GM12865 (cell line): ENCODE data around the gene NAPA.

Experiments used
- DNase-seq: peaks from one replicate; pipeline ENCODE4 v3.0.0; 2010; ENCODE audit warnings: low read depth
- H3K4me3 ChIP-seq: 2 replicates; pipeline ENCODE4 v1.5.1; 2011; ENCODE audit warnings: mild to moderate bottlenecking, low read depth, low read length, control low read depth
- TF ChIP-seq, protein P1 (sequence below): IDR thresholded peaks from 2 replicates; pipeline ENCODE4 v1.5.1; 2011; ENCODE audit warnings: low read length, control low read depth, low read depth, inconsistent platforms; ENCODE audit not compliant: insufficient read depth; ENCODE audit errors: missing control alignments

The NAPA gene

DNA sequence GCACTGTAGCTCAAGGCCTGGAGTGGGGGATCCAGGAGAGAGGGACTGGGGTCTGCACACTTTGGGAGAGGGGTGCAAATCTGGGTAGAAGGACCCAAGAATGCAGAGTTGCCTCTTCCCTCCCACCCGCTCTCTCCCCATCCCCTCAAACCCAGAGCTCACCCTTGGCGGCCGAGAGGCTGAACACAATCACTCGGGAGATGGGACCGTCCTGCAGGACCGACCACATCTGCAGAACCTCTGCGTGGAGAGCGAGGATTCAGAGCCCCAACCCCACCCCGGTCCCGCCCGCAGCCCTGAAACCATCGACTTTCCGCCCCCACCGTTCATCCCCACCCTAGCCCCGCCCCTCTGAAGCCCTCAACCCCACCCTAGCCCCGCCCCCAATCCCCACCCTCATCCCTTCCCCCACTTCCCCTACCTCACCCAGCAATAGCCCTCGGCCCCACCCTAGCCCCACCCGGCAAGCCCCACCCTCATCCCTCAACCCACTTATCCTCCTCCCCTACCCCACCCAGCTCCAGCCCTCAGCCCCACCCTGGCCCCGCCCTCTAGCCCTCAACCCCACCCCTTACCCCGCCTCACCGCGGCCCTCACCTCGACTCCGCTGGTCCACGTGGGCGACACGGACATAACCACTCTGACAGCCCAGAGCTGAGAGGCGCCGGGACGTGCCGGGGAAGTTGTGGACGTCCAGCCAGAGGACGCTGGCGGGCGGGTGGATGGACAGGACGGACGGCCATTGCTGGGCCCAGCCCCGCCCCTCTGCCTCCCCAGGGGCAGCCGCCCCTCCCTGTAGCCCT, 35.0 kb downstream of the NAPA start:
- no peak overlapping the region for H3K4me3 ChIP-seq
- TF ChIP-seq, protein P1, sequence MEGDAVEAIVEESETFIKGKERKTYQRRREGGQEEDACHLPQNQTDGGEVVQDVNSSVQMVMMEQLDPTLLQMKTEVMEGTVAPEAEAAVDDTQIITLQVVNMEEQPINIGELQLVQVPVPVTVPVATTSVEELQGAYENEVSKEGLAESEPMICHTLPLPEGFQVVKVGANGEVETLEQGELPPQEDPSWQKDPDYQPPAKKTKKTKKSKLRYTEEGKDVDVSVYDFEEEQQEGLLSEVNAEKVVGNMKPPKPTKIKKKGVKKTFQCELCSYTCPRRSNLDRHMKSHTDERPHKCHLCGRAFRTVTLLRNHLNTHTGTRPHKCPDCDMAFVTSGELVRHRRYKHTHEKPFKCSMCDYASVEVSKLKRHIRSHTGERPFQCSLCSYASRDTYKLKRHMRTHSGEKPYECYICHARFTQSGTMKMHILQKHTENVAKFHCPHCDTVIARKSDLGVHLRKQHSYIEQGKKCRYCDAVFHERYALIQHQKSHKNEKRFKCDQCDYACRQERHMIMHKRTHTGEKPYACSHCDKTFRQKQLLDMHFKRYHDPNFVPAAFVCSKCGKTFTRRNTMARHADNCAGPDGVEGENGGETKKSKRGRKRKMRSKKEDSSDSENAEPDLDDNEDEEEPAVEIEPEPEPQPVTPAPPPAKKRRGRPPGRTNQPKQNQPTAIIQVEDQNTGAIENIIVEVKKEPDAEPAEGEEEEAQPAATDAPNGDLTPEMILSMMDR = no peak
- DNase-seq = no peak

- no peak overlapping the region for H3K4me3 ChIP-seq
- no peak for DNase-seq
- TF ChIP-seq, protein P1 = no peak
Observed at GRCh38 chr19:47476438-47476972, 38.4 kb downstream of the NAPA start.

- no peak for DNase-seq
- TF ChIP-seq, protein P1 = no peak
Observed at GRCh38 chr19:47475465-47475864, 39.4 kb downstream of the NAPA start.

DNA sequence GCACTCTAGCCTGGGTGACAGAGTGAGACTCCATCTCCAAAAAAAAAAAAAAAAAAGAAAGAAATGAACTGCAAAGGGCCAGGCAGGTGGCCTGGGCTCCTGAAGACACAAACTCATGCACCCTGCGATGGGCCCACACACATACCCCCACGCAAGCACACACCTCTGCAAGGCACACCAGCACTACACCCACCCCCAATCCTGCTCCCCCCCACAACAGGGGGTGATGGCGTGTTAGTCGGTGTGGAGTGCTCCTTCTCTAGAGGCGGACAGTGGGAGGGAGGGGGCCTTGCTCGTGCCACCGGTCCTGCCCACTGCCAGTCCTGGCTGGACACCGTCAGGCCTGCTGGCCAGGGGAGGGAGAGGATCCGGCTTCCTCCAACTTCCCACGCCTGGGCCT, 41.5 kb downstream of the NAPA start:
- TF ChIP-seq, protein P1 = no peak
- no peak for DNase-seq
- H3K4me3 ChIP-seq = no peak overlapping the region

More at GRCh38 chr19:47475465-47475864, 39.4 kb downstream of the NAPA start:
- no peak overlapping the region for H3K4me3 ChIP-seq

- DNase-seq = peak; percentile 49
- TF ChIP-seq, protein P1 = no peak
- H3K4me3 ChIP-seq = no peak within 1 kb of the TSS
Observed at GRCh38 chr19:47471733-47472457, 43.0 kb downstream of the NAPA start, which contains the start of gene SLC8A2. TSS of gene SLC8A2 (minus strand) at chr19:47471893. CDS start at chr19:47466403, 5,490 bp downstream.

DNA sequence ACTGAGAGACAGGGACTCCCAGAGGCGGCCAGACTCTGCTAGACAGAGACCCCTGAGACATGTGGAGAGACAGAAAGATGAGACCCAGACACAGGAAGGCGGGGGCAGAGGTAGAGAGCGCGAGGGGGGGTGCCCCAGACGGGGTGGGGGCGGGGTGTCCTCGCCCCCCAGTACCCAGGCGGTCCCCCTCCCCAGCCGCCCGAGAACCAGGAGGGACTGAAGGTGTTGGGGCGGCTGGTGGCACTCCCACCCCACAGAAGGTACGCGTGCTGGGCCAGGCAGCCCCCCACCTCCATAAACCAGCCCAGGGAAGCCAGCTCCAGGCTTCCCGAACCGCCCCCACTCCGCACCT, 43.5 kb downstream of the NAPA start:
- no peak overlapping the region for H3K4me3 ChIP-seq
- no peak for DNase-seq
- TF ChIP-seq, protein P1 = no peak
